Thyroid gland (tissue), 4 donors: ENCODE measurements around the gene SAMD7. TPM values are rescaled to one million over a fixed set of nuclear protein-coding genes. Genes with fewer than 3 reads are reported as not detected.

ENCODE experiments used
- DNase-seq, 2 donors: peaks; one replicate each; pipeline ENCODE4 v3.0.0-alpha.2; 2019
- H3K27ac ChIP-seq, 3 donors: fragments of 200-600 bp; sonication (generic); 1 replicate in 2 of 3; 2 replicates in 1 of 3; pipeline ENCODE4 v1.5.1; 2016 to 2019; ENCODE audit warnings: mild to moderate bottlenecking in 1 of 3, moderate library complexity in 1 of 3
- H3K27me3 ChIP-seq: fragments of 200-600 bp; sonication (generic); one replicate; pipeline ENCODE4 v1.5.1; 2019
- H3K36me3 ChIP-seq, 2 donors: fragments of 200-600 bp; sonication (generic); one replicate each; pipeline ENCODE4 v1.5.1; 2016 to 2019
- H3K4me1 ChIP-seq, 2 donors: fragments of 200-600 bp; sonication (generic); one replicate each; pipeline ENCODE4 v1.5.1; 2017 to 2019
- H3K4me3 ChIP-seq, 3 donors: fragments of 200-600 bp; sonication (generic); replicated peaks in 1 of 3; 1 replicate in 2 of 3; 2 replicates in 1 of 3; pipeline ENCODE4 v1.5.1; 2016; ENCODE audit warnings: mild to moderate bottlenecking in 1 of 3
- H3K9me3 ChIP-seq: fragments of 200-600 bp; sonication (generic); one replicate; pipeline ENCODE4 v1.5.1; 2017
- CTCF ChIP-seq, 6 experiments: fragments of 200-600 bp in 3 of 6; fragments of 450-650 bp in 3 of 6; sonication (generic) in 3 of 6; IDR thresholded peaks; one replicate each; pipeline ENCODE4 v1.5.1; 2016 to 2019; ENCODE audit warnings: antibody characterized with exemption in 6 of 6, mild to moderate bottlenecking in 2 of 6, inconsistent platforms in 1 of 6, moderate library complexity in 1 of 6
- POLR2A ChIP-seq, 2 donors: fragments of 450-650 bp; IDR thresholded peaks; one replicate each; pipeline ENCODE4 v1.6.1; 2017; ENCODE audit warnings: antibody characterized with exemption in 2 of 2, mild to moderate bottlenecking in 2 of 2, moderate library complexity in 1 of 2
- WGBS, 2 donors: methylation state at CpG; one replicate each; pipeline ENCODE4 v1.1.5; 2017; 5-methylcytosine and 5-hydroxymethylcytosine counted together
- intact Hi-C: fragments of 100-400 bp; cut with DNase I; formaldehyde crosslinking; loops from one replicate; pipeline ENCODE4 v1.15.1; 2023
- total RNA-seq, 4 donors: library from RNA; depleted of rRNA; stranded (reverse); fragments of >200 nt; gene quantifications; one replicate each; pipeline ENCODE4 v1.2.3, GENCODE V29; 2016

Gene SAMD7
- total RNA-seq, 4 donors from 2014 or later = not detected

- Histone ChIP-seq H3K36me3 (no peaks in the 10 kb centered on the region), H3K4me3 (no peak overlapping the region), H3K9me3 (no peaks in the 10 kb centered on the region), H3K27ac (no peak overlapping the region), H3K4me1 (no peaks in the 10 kb centered on the region), H3K27me3 (no peaks in the 10 kb centered on the region)
- intact Hi-C loops = no loop called here
- TF ChIP-seq CTCF (IDR thresholded peaks at IDR 0.05) (no peak), POLR2A (IDR thresholded peaks at IDR 0.05) (no peak)
- 72 to 73% methylated on average over 7 of the region's 7 CpGs for WGBS, 2 donors
- no peak for DNase-seq
Measured at GRCh38 chr3:169894110-169894509, 17.3 kb upstream of the SAMD7 start.

GRCh38 chr3:169895072-169895471 lies 16.3 kb upstream of the SAMD7 start:
- WGBS, 2 donors = 55 to 67% methylated on average over 3 to 6 of the region's 6 CpGs
- Histone ChIP-seq H3K27me3 (no peaks in the 10 kb centered on the region), H3K4me3 (no peak overlapping the region), H3K4me1 (no peaks in the 10 kb centered on the region), H3K27ac (no peak overlapping the region), H3K9me3 (no peaks in the 10 kb centered on the region), H3K36me3 (no peaks in the 10 kb centered on the region)
- no peak for TF ChIP-seq POLR2A (IDR thresholded peaks at IDR 0.05)
- no peak for TF ChIP-seq CTCF (IDR thresholded peaks at IDR 0.05)
- DNase-seq = no peak
- intact Hi-C loops = no loop called here

- 91 to 97% methylated on average over 1 of the region's 1 CpG for WGBS, 2 donors
- Histone ChIP-seq H3K9me3 (no peaks in the 10 kb centered on the region), H3K27me3 (no peaks in the 10 kb centered on the region), H3K4me3 (no peak overlapping the region), H3K27ac (no peak overlapping the region), H3K36me3 (no peaks in the 10 kb centered on the region), H3K4me1 (no peaks in the 10 kb centered on the region)
- DNase-seq = no peak
- TF ChIP-seq CTCF (IDR thresholded peaks at IDR 0.05) (no peak), POLR2A (IDR thresholded peaks at IDR 0.05) (no peak)
- intact Hi-C loops = no loop called here
Measured at GRCh38 chr3:169897284-169897683, 14.1 kb upstream of the SAMD7 start.

GRCh38 chr3:169901453-169901852 lies 9.9 kb upstream of the SAMD7 start:
- WGBS, 2 donors = 98% methylated on average over 1 of the region's 1 CpG
- Histone ChIP-seq H3K9me3 (no peaks in the 10 kb centered on the region), H3K4me3 (no peak overlapping the region), H3K27me3 (no peaks in the 10 kb centered on the region), H3K27ac (no peak overlapping the region), H3K36me3 (no peaks in the 10 kb centered on the region), H3K4me1 (no peaks in the 10 kb centered on the region)
- no peak for TF ChIP-seq CTCF (IDR thresholded peaks at IDR 0.05)
- TF ChIP-seq POLR2A (IDR thresholded peaks at IDR 0.05) = no peak
- DNase-seq = no peak
- intact Hi-C loops = no loop called here

DNA sequence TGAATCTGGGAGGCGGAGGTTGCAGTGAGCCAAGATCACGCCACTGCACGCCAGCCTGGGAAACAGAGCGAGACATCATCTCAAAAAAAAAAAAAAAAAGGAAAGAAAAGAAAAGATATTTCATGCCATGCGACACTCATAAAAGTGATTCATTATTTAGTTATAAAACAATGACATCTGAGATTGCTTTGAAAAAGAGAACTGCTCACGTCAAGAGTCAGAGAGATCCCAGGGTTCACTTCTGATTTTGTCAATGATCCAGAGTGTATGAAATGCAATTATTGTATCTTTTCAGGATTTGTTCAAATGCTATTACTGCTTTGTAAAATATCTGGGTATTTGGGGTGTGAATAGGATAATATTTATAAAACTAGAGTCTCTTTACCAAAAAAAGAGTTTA lies 6.0 kb upstream of the SAMD7 start:
- DNase-seq = no peak
- Histone ChIP-seq H3K36me3 (no peaks in the 10 kb centered on the region), H3K27ac (no peak overlapping the region), H3K9me3 (no peaks in the 10 kb centered on the region), H3K27me3 (no peaks in the 10 kb centered on the region), H3K4me1 (no peaks in the 10 kb centered on the region), H3K4me3 (no peak overlapping the region)
- intact Hi-C loops = no loop called here
- 78 to 83% methylated on average over 6 of the region's 6 CpGs for WGBS, 2 donors
- TF ChIP-seq CTCF (IDR thresholded peaks at IDR 0.05) = no peak
